ENCODE measurements around the gene TK2. TPM values are rescaled to one million over a fixed set of nuclear protein-coding genes. Genes with fewer than 3 reads are reported as not detected.
"Not testable (repeated sequence)": the region's sequence is repeated elsewhere in the genome, so short reads cannot be mapped to it uniquely, and the experiment has no call there.

The TK2 gene
- total RNA-seq, 1 donor from 2014 or later = 11.5 TPM

- not testable (repeated sequence) for H3K4me1 ChIP-seq (ENCODE audit: control insufficient read depth in 3 of 3, insufficient read depth in 3 of 3, low read length in 3 of 3); H3K27ac ChIP-seq (ENCODE audit: low read depth, low read length); H3K9me3 ChIP-seq (ENCODE audit: control insufficient read depth in 3 of 3, low read length in 3 of 3)
These were observed 84.0 kb downstream of the TK2 start for GRCh38 chr16:66465946-66466345.

GRCh38 chr16:66462912-66463311 lies 87.0 kb downstream of the TK2 start:
- no peaks in the 10 kb centered on the region for H3K9me3 ChIP-seq (ENCODE audit: control insufficient read depth in 3 of 3, low read length in 3 of 3)
- H3K27ac ChIP-seq (ENCODE audit: low read depth, low read length) = no peak overlapping the region
- H3K36me3 ChIP-seq (ENCODE audit: control insufficient read depth in 3 of 3, insufficient read depth in 3 of 3, low read length in 3 of 3) = no peaks in the 10 kb centered on the region
- no peak overlapping the region for H3K4me3 ChIP-seq (ENCODE audit: low read length in 3 of 3)
- H3K4me1 ChIP-seq (ENCODE audit: control insufficient read depth in 3 of 3, insufficient read depth in 3 of 3, low read length in 3 of 3) = no peaks in the 10 kb centered on the region
- no peak overlapping the region for H3K9ac ChIP-seq (ENCODE audit: low read depth in 1 of 3, low read length in 3 of 3)
- peaks cover 27 to 33% (median 32%) of the 10 kb centered on the region in 3 donors for H3K27me3 ChIP-seq (ENCODE audit: control insufficient read depth in 3 of 3, insufficient read depth in 3 of 3, low read length in 3 of 3)

More at GRCh38 chr16:66465946-66466345, 84.0 kb downstream of the TK2 start:
- not testable (repeated sequence) for H3K36me3 ChIP-seq (ENCODE audit: control insufficient read depth in 3 of 3, insufficient read depth in 3 of 3, low read length in 3 of 3); H3K9ac ChIP-seq (ENCODE audit: low read depth in 1 of 3, low read length in 3 of 3); H3K4me3 ChIP-seq (ENCODE audit: low read length in 3 of 3)
- H3K27me3 ChIP-seq (ENCODE audit: control insufficient read depth in 3 of 3, insufficient read depth in 3 of 3, low read length in 3 of 3) = peaks cover 3 to 12% (median 7%) of the 10 kb centered on the region in 3 donors

GRCh38 chr16:66460703-66461102 lies 89.2 kb downstream of the TK2 start:
- H3K4me3 ChIP-seq (ENCODE audit: low read length in 3 of 3) = no peak overlapping the region
- H3K4me1 ChIP-seq (ENCODE audit: control insufficient read depth in 3 of 3, insufficient read depth in 3 of 3, low read length in 3 of 3) = no peaks in the 10 kb centered on the region
- no peak overlapping the region for H3K9ac ChIP-seq (ENCODE audit: low read depth in 1 of 3, low read length in 3 of 3)
- peaks cover 30 to 36% (median 36%) of the 10 kb centered on the region in 3 donors for H3K27me3 ChIP-seq (ENCODE audit: control insufficient read depth in 3 of 3, insufficient read depth in 3 of 3, low read length in 3 of 3)
- H3K27ac ChIP-seq (ENCODE audit: low read depth, low read length) = no peak overlapping the region
- H3K9me3 ChIP-seq (ENCODE audit: control insufficient read depth in 3 of 3, low read length in 3 of 3) = no peaks in the 10 kb centered on the region
- H3K36me3 ChIP-seq (ENCODE audit: control insufficient read depth in 3 of 3, insufficient read depth in 3 of 3, low read length in 3 of 3) = no peaks in the 10 kb centered on the region

- Histone ChIP-seq H3K4me3 (ENCODE audit: low read length in 3 of 3) (no peak overlapping the region), H3K27me3 (ENCODE audit: control insufficient read depth in 3 of 3, insufficient read depth in 3 of 3, low read length in 3 of 3) (peaks cover 30 to 36% (median 36%) of the 10 kb centered on the region in 3 donors), H3K36me3 (ENCODE audit: control insufficient read depth in 3 of 3, insufficient read depth in 3 of 3, low read length in 3 of 3) (no peaks in the 10 kb centered on the region), H3K9me3 (ENCODE audit: control insufficient read depth in 3 of 3, low read length in 3 of 3) (no peaks in the 10 kb centered on the region), H3K9ac (ENCODE audit: low read depth in 1 of 3, low read length in 3 of 3) (no peak overlapping the region), H3K4me1 (ENCODE audit: control insufficient read depth in 3 of 3, insufficient read depth in 3 of 3, low read length in 3 of 3) (no peaks in the 10 kb centered on the region), H3K27ac (ENCODE audit: low read depth, low read length) (no peak overlapping the region)
These were observed 90.0 kb downstream of the TK2 start for GRCh38 chr16:66459878-66460277.

GRCh38 chr16:66458853-66459252 lies 91.1 kb downstream of the TK2 start:
- H3K27ac ChIP-seq (ENCODE audit: low read depth, low read length) = no peak overlapping the region
- H3K36me3 ChIP-seq (ENCODE audit: control insufficient read depth in 3 of 3, insufficient read depth in 3 of 3, low read length in 3 of 3) = no peaks in the 10 kb centered on the region
- no peak overlapping the region for H3K9ac ChIP-seq (ENCODE audit: low read depth in 1 of 3, low read length in 3 of 3)
- H3K4me1 ChIP-seq (ENCODE audit: control insufficient read depth in 3 of 3, insufficient read depth in 3 of 3, low read length in 3 of 3) = no peaks in the 10 kb centered on the region
- H3K4me3 ChIP-seq (ENCODE audit: low read length in 3 of 3) = no peak overlapping the region
- peaks cover 30 to 36% (median 36%) of the 10 kb centered on the region in 3 donors for H3K27me3 ChIP-seq (ENCODE audit: control insufficient read depth in 3 of 3, insufficient read depth in 3 of 3, low read length in 3 of 3)
- no peaks in the 10 kb centered on the region for H3K9me3 ChIP-seq (ENCODE audit: control insufficient read depth in 3 of 3, low read length in 3 of 3)

GRCh38 chr16:66458292-66458691 lies 91.6 kb downstream of the TK2 start:
- no peak overlapping the region for H3K9ac ChIP-seq (ENCODE audit: low read depth in 1 of 3, low read length in 3 of 3)
- H3K4me1 ChIP-seq (ENCODE audit: control insufficient read depth in 3 of 3, insufficient read depth in 3 of 3, low read length in 3 of 3) = no peaks in the 10 kb centered on the region
- H3K27me3 ChIP-seq (ENCODE audit: control insufficient read depth in 3 of 3, insufficient read depth in 3 of 3, low read length in 3 of 3) = peaks cover 30 to 36% (median 36%) of the 10 kb centered on the region in 3 donors
- H3K36me3 ChIP-seq (ENCODE audit: control insufficient read depth in 3 of 3, insufficient read depth in 3 of 3, low read length in 3 of 3) = no peaks in the 10 kb centered on the region
- H3K27ac ChIP-seq (ENCODE audit: low read depth, low read length) = no peak overlapping the region
- H3K4me3 ChIP-seq (ENCODE audit: low read length in 3 of 3) = no peak overlapping the region
- no peaks in the 10 kb centered on the region for H3K9me3 ChIP-seq (ENCODE audit: control insufficient read depth in 3 of 3, low read length in 3 of 3)

Small RNAs within 50 kb of the gene (small RNA-seq; reads per million reads assigned to genes)
- not detected for gene CKLF-CMTM1

Other genes starting within 250 kb of the TK2 start
- gene CDH5, start 183.4 kb downstream of the TK2 start, total RNA-seq = 42.8 TPM
- gene BEAN1, start 122.8 kb downstream of the TK2 start, total RNA-seq = not detected
- 34.4 TPM for gene CKLF, start 2.5 kb upstream of the TK2 start, total RNA-seq
- not detected for gene CMTM1, start 16.3 kb upstream of the TK2 start, total RNA-seq
- gene CMTM2, start 29.3 kb upstream of the TK2 start, total RNA-seq = not detected
- 23.0 TPM for gene CMTM3, start 54.6 kb upstream of the TK2 start, total RNA-seq
- 10.4 TPM for gene CMTM4, start 146.6 kb upstream of the TK2 start, total RNA-seq
- gene DYNC1LI2, start 201.5 kb upstream of the TK2 start, total RNA-seq = 70.5 TPM

All from skeletal muscle tissue (tissue), 5 donors.